Measurements from ENCODE around the gene NPFFR2.
"Not testable (repeated sequence)": the region's sequence is repeated elsewhere in the genome, so short reads cannot be mapped to it uniquely, and the experiment has no call there.

The NPFFR2 gene

GRCh38 chr4:72112514-72113156 lies 80.8 kb downstream of the NPFFR2 start:
- DNase-seq: no peak

- no peak for DNase-seq
Observed at GRCh38 chr4:72118017-72118416, 86.2 kb downstream of the NPFFR2 start.

GRCh38 chr4:72119946-72120345 lies 88.1 kb downstream of the NPFFR2 start:
- DNase-seq: no peak

- no peak for DNase-seq
Observed at GRCh38 chr4:72128741-72129140, 96.9 kb downstream of the NPFFR2 start.

- no peak for DNase-seq
Observed at GRCh38 chr4:72136429-72136828, 104.6 kb downstream of the NPFFR2 start.

GRCh38 chr4:72139997-72140396 lies 108.2 kb downstream of the NPFFR2 start:
- not testable (repeated sequence) for DNase-seq

- DNase-seq: no peak
Observed at GRCh38 chr4:72144241-72144640, 112.4 kb downstream of the NPFFR2 start.

GRCh38 chr4:72152731-72153130 lies 120.9 kb downstream of the NPFFR2 start:
- DNase-seq: no peak

GRCh38 chr4:72153634-72154033 lies 121.8 kb downstream of the NPFFR2 start:
- not testable (repeated sequence) for DNase-seq

- not testable (repeated sequence) for DNase-seq
Observed at GRCh38 chr4:72169285-72169684, 137.5 kb downstream of the NPFFR2 start.

GRCh38 chr4:72169861-72170260 lies 138.1 kb downstream of the NPFFR2 start:
- no peak for DNase-seq

- DNase-seq: no peak
Observed at GRCh38 chr4:72171761-72172160, 140.0 kb downstream of the NPFFR2 start.

GRCh38 chr4:72179342-72179741 lies 147.5 kb downstream of the NPFFR2 start:
- no peak for DNase-seq

GRCh38 chr4:72186714-72187113 lies 154.9 kb downstream of the NPFFR2 start:
- DNase-seq: no peak

- no peak for DNase-seq
Observed at GRCh38 chr4:72194046-72194445, 162.2 kb downstream of the NPFFR2 start.

GRCh38 chr4:72194453-72194852 lies 162.7 kb downstream of the NPFFR2 start:
- no peak for DNase-seq
